ENCODE measurements around the gene PAM.

DNA sequence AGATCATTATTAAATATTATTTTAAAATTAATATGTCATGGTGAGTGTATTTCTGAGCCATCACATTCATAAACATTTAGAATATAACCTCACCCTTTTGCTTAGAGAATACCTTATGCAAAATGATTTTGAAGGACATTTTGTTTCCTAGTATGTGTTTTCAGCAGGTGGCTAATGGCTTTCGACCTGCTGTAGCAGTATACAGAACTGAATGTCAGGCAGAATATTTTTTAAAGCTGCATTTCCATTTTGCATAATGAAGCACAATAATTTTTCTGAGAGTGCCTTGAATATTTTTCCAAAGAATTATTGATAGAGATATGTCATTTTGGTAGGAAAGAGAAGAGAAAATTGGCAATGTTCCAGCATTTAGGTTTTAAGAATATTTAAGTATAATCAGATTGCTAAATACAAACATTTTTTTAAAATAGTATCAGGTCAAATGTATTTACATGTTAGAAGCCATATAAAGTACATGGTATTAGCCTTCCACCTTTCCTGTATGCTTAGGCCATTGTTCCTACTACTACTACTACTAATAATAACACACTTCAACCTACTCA lies 42.3 kb downstream of the PAM start:
- TF ChIP-seq, protein P1, sequence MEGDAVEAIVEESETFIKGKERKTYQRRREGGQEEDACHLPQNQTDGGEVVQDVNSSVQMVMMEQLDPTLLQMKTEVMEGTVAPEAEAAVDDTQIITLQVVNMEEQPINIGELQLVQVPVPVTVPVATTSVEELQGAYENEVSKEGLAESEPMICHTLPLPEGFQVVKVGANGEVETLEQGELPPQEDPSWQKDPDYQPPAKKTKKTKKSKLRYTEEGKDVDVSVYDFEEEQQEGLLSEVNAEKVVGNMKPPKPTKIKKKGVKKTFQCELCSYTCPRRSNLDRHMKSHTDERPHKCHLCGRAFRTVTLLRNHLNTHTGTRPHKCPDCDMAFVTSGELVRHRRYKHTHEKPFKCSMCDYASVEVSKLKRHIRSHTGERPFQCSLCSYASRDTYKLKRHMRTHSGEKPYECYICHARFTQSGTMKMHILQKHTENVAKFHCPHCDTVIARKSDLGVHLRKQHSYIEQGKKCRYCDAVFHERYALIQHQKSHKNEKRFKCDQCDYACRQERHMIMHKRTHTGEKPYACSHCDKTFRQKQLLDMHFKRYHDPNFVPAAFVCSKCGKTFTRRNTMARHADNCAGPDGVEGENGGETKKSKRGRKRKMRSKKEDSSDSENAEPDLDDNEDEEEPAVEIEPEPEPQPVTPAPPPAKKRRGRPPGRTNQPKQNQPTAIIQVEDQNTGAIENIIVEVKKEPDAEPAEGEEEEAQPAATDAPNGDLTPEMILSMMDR (conservative IDR thresholded peaks at IDR 0.05; ENCODE audit: low read depth, low read length), result no peak
- no peak for TF ChIP-seq EZH2 (IDR thresholded peaks at IDR 0.05; ENCODE audit: borderline replicate concordance, low read depth, low read length, poor library complexity, severe bottlenecking)

Measured in A673 (cell line).